SK-N-MC (cell line): ENCODE data around the gene CFAP73.

ENCODE experiments used
- DNase-seq: peaks from one replicate; pipeline ENCODE4 v3.0.0-alpha.2; 2011; ENCODE audit warnings: low read depth, low spot score
- H3K27ac ChIP-seq: fragments of 200-600 bp; sonication (generic); 2 replicates; pipeline ENCODE4 v1.5.1; 2016; ENCODE audit warnings: mixed run types
- H3K36me3 ChIP-seq: fragments of 200-600 bp; sonication (generic); 2 replicates; pipeline ENCODE4 v1.6.1; 2017; ENCODE audit warnings: antibody characterized with exemption, low read length, mixed read lengths; ENCODE audit not compliant: insufficient read depth
- H3K4me3 ChIP-seq: fragments of 200-600 bp; sonication (generic); 2 replicates; pipeline ENCODE4 v1.5.1; 2016
- H3K9ac ChIP-seq: fragments of 200-600 bp; sonication (generic); 2 replicates; pipeline ENCODE4 v1.8.0; 2017; ENCODE audit warnings: mixed run types, mixed read lengths; ENCODE audit not compliant: insufficient read length
- H3K9me3 ChIP-seq: fragments of 200-600 bp; sonication (generic); 2 replicates; pipeline ENCODE4 v1.6.1; 2017; ENCODE audit warnings: low read depth, mild to moderate bottlenecking, antibody characterized with exemption, low read length, moderate library complexity, mixed read lengths
- EZH2 ChIP-seq: fragments of 200-600 bp; sonication (generic); IDR thresholded peaks from one replicate; pipeline ENCODE4 v1.6.1; 2017; ENCODE audit warnings: antibody characterized with exemption
- FOXP2 ChIP-seq: optimal IDR thresholded peaks from 2 replicates; pipeline ENCODE3; 2011; ENCODE audit warnings: mild to moderate bottlenecking, moderate library complexity; ENCODE audit not compliant: insufficient read depth; ENCODE audit errors: extremely low read length, control extremely low read depth
- POLR2AphosphoS5 ChIP-seq: IDR thresholded peaks from 2 replicates; pipeline ENCODE4 v1.6.1; 2012; ENCODE audit warnings: mild to moderate bottlenecking, low read depth, low read length, borderline replicate concordance

CFAP73 gene

DNA sequence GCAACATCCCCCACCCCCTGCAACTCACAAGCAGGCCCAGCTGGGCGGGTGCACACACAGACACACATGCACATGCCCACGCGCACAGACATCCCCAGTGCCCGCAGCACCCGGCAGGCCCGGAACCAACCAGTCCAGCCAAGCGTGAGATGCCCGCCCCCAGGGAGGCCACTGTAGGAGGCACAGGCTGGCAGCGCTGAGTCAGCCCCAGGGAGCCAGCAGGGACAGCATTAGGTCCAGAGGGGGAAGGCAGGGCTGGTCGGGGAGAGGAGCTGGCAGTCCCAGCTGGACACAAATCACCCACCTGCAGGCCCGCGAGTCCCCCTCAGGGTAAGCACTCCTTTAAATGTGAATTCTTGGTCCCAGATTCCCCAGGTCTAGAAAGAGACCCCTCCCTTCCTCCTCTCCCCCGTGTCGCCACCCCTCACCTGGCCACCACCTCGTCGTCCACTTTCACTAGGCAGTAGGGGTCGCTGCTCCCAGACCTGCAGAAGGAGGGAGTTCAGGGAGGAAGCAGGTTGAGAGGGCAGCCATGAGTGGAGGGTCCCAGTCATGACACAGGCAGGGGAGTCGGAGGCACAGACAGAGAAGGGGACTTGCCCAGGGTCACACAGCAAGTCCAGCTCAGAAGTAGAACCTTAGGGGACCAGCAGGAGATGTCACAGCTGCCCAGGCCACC lies 18.9 kb upstream of the CFAP73 start:
- H3K27ac ChIP-seq: no peak overlapping the region
- H3K36me3 ChIP-seq: no peaks in the 10 kb centered on the region
- no peak overlapping the region for H3K4me3 ChIP-seq
- TF ChIP-seq EZH2: no peak
- H3K9me3 ChIP-seq: no peaks in the 10 kb centered on the region
- no peak overlapping the region for H3K9ac ChIP-seq
- no peak for DNase-seq

DNA sequence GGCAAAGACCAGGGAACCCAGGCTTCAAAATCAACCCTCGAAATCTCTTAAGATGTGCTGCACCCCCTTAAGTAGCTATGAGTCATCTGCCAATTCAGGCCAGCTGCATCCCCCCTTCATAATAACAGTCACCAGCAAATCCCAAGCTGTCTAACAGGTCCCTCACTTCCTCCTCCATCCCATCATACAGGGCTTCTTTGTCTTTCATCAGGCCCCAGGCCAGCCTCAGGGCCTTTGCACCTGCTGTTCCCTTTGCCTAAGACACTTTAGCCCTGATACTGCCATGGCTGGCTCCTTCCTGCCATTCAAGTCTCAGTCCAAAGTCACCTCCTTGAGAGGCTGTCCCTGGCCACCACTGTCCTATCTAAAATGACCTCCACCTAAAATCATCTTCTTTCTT lies 18.0 kb upstream of the CFAP73 start:
- Histone ChIP-seq H3K9ac (no peak overlapping the region), H3K9me3 (no peaks in the 10 kb centered on the region), H3K27ac (no peak overlapping the region), H3K36me3 (no peaks in the 10 kb centered on the region), H3K4me3 (no peak overlapping the region)
- DNase-seq: no peak
- TF ChIP-seq EZH2 (no peak), POLR2AphosphoS5 (no peak), FOXP2 (no peak)

DNA sequence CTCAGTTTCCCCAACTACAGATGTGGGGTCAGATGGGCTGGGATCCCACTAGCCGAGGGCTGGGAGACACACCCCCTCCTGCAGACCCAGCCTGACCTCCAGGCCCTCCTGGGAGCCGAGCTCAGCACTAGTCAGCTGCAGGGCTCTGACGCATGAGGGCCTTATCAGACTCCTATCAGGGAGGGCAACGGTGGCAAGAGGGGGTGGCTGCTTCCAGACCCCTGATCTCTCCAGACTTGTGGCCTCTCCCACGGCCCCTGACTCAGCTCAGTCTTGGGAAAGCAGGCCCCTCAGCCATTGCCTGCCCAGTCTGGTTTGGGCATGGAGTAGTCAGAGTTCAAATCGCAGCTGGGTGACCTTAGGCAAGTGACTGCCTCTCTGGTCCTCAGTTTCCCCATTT lies 16.5 kb upstream of the CFAP73 start:
- no peaks in the 10 kb centered on the region for H3K9me3 ChIP-seq
- H3K9ac ChIP-seq: no peak overlapping the region
- no peaks in the 10 kb centered on the region for H3K36me3 ChIP-seq
- H3K4me3 ChIP-seq: no peak overlapping the region
- TF ChIP-seq FOXP2: no peak
- TF ChIP-seq POLR2AphosphoS5: no peak
- TF ChIP-seq EZH2: no peak
- no peak overlapping the region for H3K27ac ChIP-seq
- no peak for DNase-seq

DNA sequence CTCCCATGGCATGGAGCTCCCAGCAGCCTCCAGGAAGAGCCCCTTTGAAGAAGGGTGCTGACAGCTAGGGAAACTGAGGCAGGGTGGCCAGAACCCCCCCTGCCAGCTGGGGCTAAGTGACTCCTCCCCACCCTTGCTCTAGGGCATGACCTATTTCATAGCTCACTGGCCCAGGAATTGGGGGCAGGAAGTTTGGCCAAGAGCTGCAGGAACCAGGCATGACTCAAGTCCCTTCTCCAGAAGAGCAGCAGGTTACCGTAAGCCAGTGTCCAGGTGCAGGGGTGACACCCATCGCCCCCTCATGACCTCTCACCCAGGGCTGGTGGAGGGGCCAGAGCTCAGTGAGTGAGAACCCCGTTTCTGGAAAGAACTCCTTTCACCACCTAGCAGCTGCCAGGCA lies 15.9 kb upstream of the CFAP73 start:
- H3K9me3 ChIP-seq: no peaks in the 10 kb centered on the region
- no peak overlapping the region for H3K27ac ChIP-seq
- no peak overlapping the region for H3K9ac ChIP-seq
- no peak overlapping the region for H3K4me3 ChIP-seq
- TF ChIP-seq FOXP2 (no peak), POLR2AphosphoS5 (no peak), EZH2 (no peak)
- no peak for DNase-seq
- H3K36me3 ChIP-seq: no peaks in the 10 kb centered on the region

DNA sequence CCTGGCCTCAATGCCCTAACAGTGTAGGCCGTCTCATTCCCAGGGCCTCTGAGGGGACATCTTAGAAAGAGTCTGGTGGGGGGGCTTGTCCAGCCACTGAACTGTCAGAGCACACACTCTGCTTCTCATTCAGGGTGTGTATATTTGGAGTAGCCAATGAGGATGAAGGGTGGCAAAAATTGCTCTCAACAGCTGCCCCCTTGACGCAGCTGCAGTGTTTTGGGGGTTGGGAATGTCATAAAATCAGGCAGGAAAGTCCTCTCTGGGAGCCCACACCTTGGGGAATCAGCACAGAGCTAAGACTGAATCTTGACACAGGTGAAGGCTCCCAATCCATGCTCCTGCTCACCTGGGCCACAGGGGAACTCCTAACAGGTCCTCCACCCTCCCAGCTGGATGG lies 15.5 kb upstream of the CFAP73 start:
- Histone ChIP-seq H3K36me3 (no peaks in the 10 kb centered on the region), H3K9ac (no peak overlapping the region), H3K4me3 (peak overlapping the region; percentile 80; the same call in 1 of the 2 replicates), H3K9me3 (no peaks in the 10 kb centered on the region), H3K27ac (no peak overlapping the region)
- no peak for TF ChIP-seq EZH2
- TF ChIP-seq FOXP2: no peak
- TF ChIP-seq POLR2AphosphoS5: no peak
- DNase-seq: no peak

DNA sequence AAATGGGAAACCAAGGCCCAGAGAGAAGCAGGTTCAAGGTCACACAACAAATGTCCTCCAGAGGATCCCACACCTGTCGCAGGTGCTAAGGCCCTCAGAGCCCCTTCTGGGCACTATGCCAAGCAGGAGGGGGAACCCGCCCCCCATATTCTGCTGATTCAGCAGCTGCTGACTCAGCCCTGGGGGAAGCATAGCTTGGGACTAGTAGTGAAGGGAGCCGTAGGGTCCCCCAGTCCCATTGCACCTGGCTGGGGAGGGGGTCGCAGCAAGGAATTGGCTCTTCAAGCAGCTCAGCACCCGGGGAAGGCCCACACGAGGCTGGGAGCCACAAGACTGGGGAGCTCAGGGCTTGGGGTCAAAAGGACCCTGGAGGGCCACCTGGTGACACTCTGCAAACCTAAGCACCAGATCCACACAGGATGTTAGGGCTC lies 15.0 kb upstream of the CFAP73 start:
- DNase-seq: no peak
- Histone ChIP-seq H3K9me3 (no peaks in the 10 kb centered on the region), H3K27ac (no peak overlapping the region), H3K36me3 (no peaks in the 10 kb centered on the region), H3K9ac (peak overlapping the region; percentile 42), H3K4me3 (peak overlapping the region; percentile 80)
- TF ChIP-seq POLR2AphosphoS5 (peak; percentile 30; the same call in 1 of the 2 replicates), EZH2 (no peak)

DNA sequence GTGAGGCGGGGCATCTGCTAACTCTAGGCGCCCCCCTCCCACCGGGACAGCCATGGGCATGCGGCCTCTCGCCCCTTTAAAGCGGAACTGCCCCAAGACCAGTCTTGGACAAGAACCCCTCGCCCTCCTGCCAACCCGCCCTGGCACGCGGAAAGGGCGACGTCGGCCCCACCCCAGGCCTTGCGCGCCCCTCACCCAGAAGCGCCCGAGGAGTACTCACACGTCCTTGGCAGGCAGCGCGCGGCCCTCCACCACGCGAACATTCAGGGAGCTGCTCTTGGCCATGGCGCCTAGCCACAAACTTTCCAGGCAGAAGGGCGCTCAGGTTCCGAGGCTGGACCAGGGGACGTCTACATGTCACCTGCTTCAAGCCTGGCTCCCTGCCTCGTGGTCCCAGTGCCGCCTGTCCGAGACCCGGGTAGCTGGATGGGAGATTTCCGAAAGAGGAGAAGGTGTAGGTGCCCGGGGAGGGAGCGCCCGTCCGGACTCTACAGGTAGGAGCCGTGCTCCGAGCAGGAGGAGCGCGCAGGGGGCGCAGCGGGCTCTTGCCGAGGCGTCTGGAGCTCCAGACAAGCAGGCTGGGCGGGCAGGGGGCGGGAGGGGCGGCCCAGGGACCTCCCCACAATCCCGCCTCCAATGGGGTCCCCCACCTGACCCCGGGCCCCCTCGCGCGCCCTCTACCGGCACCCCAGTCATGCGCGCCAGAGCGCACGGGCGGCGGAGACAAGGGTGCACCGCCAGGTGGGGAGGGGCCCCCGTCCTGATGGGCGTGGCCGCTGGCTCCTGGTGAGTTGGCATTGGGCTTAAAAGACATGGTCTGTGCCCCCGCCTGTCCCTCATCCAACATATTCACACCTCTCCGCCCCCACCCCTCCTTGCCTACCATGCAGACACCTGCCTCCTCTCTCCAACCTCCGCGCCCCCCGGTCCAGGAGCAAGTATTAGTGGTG lies 14.1 kb upstream of the CFAP73 start, which contains the start of gene RASAL1:
Gene RASAL1 (minus strand): TSS at position 584 of the 950 bp plus-strand sequence. CDS start 299 bp downstream, at position 285.
- no peak for TF ChIP-seq POLR2AphosphoS5
- no peak for TF ChIP-seq EZH2
- no peak for TF ChIP-seq FOXP2
- no peak for DNase-seq
- Histone ChIP-seq H3K27ac (no peak within 1 kb of the TSS), H3K4me3 (peak within 1 kb of the TSS; percentile 80), H3K9ac (peak within 1 kb of the TSS; percentile 42), H3K9me3 (no peaks in the 10 kb centered on the region), H3K36me3 (no peaks in the 10 kb centered on the region)

DNA sequence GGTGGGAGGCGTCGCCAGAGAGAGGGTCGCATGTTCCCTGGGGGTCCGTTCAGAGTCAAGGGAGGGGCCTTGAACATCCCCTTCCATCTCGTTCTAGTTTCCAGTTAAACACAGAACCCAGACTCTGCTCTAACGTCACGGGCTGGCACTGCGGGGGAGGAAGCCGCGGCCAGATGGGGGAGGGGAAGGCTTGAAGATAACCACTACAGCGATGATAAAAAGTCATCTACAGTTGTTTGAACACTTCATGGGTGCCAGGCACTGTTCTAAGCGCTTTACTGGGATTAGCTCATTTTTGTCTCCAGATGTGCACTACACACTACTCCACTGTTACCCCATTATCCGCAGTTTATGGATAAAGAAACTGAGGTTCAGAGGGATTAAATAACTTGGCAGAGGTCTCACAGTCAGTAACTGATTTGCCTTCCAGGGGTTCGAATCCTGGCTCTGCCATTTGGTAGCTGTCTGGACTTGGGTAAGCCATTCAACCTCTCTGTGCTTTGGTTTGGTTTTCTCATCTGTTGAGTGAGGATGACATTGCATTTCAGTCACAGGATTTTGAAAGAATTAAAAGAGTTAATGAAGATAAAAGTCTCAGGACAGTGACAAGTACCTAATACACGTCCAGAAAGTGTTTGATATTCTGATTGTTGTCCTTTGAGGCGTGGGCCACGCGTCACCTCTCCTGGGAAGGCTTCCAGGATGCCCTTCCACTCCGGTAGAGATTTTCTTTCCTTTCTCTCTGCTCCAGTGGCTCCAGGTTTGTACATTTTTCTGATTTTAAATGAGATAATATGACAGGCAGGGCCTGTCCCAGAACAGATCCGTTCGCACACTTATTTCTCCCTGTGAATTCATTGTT lies 13.2 kb upstream of the CFAP73 start:
- peak overlapping the region; percentile 80 for H3K4me3 ChIP-seq
- H3K9me3 ChIP-seq: no peaks in the 10 kb centered on the region
- H3K36me3 ChIP-seq: no peaks in the 10 kb centered on the region
- H3K27ac ChIP-seq: no peak overlapping the region
- DNase-seq: no peak
- TF ChIP-seq EZH2 (no peak), FOXP2 (no peak), POLR2AphosphoS5 (no peak)
- no peak overlapping the region for H3K9ac ChIP-seq
